Measurements from ENCODE around the gene EXTL1.

Gene EXTL1

DNA sequence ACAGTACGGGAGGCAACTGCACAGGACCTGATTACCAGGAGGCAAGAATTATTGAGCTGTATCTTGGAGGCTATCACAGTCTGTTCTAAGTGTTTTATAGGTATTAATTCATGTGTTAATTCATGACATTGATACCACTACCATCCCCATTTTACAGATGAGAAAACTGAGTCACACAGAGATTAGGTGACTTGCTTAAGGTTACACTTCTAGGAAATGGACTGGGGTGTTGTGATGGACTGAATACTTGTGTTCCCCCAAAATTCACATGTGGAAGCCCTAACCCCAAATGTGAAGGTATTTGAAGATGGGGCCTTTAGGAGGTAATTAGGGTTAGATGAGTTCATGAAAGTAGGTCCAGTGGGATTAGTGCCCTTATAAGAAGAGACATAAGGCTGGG is 55.9 kb downstream of the EXTL1 start:
- Histone ChIP-seq H3F3A (ENCODE audit: insufficient read depth, low read length) (no peaks in the 10 kb centered on the region), H4K20me1 (ENCODE audit: insufficient read depth, low read length) (no peaks in the 10 kb centered on the region), H3K4me1 (ENCODE audit: insufficient read depth, low read length, severe bottlenecking) (no peaks in the 10 kb centered on the region), H3K27ac (ENCODE audit: low read depth, low read length, poor library complexity, severe bottlenecking) (no peak overlapping the region), H3K36me3 (ENCODE audit: insufficient read depth, low read length) (no peaks in the 10 kb centered on the region), H3K4me2 (ENCODE audit: low read length) (no peak overlapping the region), H3K9ac (ENCODE audit: low read length) (no peak overlapping the region), H2AFZ (ENCODE audit: low read length) (no peak overlapping the region), H3K4me3 (ENCODE audit: low read depth, low read length, poor library complexity, severe bottlenecking) (no peak overlapping the region), H3K9me3 (ENCODE audit: low read length) (no peaks in the 10 kb centered on the region), H3K27me3 (ENCODE audit: insufficient read depth, low read length) (peaks cover 9% of the 10 kb centered on the region; the same call in 1 of the 2 replicates), H3K79me2 (ENCODE audit: insufficient read depth, low read length) (no peaks in the 10 kb centered on the region), H3K9me2 (ENCODE audit: low read depth, low read length) (no peaks in the 10 kb centered on the region)
- no peak for TF ChIP-seq EZH2 (IDR thresholded peaks at IDR 0.05; ENCODE audit: borderline replicate concordance, low read length)

DNA sequence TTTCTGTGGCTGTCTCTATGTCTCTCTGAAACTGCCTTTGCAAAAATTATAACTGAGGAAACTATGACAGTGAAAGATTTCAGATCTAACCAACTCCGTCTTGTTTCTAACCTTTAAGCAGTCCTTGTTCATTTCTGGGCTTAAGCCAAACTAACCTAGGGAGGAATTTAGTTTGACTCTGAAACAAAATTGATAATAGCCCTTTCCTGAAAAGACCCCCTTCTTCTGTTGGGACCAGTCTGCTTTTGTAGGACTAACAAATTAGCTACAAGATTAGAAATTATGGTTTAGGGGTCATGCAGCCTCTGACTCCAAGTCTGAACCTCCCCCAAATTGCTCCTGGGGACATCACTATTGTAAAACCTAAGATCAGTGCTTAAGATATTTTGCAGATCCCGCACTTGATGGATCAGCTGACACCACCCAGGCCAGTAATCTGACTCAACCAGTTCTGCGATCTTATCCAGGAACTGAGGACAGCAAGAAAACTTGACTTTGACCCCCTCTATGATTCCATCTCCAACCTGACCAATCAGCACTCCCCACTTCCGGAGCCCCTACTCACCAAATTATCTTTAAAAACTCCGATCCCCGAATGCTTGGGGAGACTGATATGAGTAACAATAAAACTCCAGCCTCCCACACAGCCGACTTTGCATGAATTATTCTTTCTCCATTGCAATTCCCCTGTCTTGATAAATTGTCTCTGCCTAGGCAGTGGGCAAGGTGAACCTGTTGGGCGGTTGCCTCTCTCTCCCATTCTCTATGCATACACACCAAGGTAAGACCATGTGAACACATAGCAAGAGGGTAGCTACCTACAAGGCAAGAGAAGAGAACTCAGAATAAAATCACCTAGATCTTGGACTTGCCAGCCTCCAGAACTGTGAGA is 57.0 kb downstream of the EXTL1 start:
- H3K9ac ChIP-seq (ENCODE audit: low read length): no peak overlapping the region
- no peaks in the 10 kb centered on the region for H3K36me3 ChIP-seq (ENCODE audit: insufficient read depth, low read length)
- no peaks in the 10 kb centered on the region for H3K9me3 ChIP-seq (ENCODE audit: low read length)
- no peak overlapping the region for H2AFZ ChIP-seq (ENCODE audit: low read length)
- H3K79me2 ChIP-seq (ENCODE audit: insufficient read depth, low read length): no peaks in the 10 kb centered on the region
- H3K4me1 ChIP-seq (ENCODE audit: insufficient read depth, low read length, severe bottlenecking): no peaks in the 10 kb centered on the region
- TF ChIP-seq EZH2 (IDR thresholded peaks at IDR 0.05; ENCODE audit: borderline replicate concordance, low read length) (no peak), CTCF (IDR thresholded peaks at IDR 0.05; ENCODE audit: low read length) (no peak)
- no peak overlapping the region for H3K27ac ChIP-seq (ENCODE audit: low read depth, low read length, poor library complexity, severe bottlenecking)
- no peaks in the 10 kb centered on the region for H3K9me2 ChIP-seq (ENCODE audit: low read depth, low read length)
- H3K4me2 ChIP-seq (ENCODE audit: low read length): no peak overlapping the region
- H3K27me3 ChIP-seq (ENCODE audit: insufficient read depth, low read length): peaks cover 9% of the 10 kb centered on the region; the same call in 1 of the 2 replicates
- no peaks in the 10 kb centered on the region for H3F3A ChIP-seq (ENCODE audit: insufficient read depth, low read length)
- no peaks in the 10 kb centered on the region for H4K20me1 ChIP-seq (ENCODE audit: insufficient read depth, low read length)
- H3K4me3 ChIP-seq (ENCODE audit: low read depth, low read length, poor library complexity, severe bottlenecking): no peak overlapping the region

GRCh38 chr1:26079178-26079563 is 57.6 kb downstream of the EXTL1 start:
- Histone ChIP-seq H3K4me1 (ENCODE audit: insufficient read depth, low read length, severe bottlenecking) (no peaks in the 10 kb centered on the region), H3K79me2 (ENCODE audit: insufficient read depth, low read length) (no peaks in the 10 kb centered on the region), H3K36me3 (ENCODE audit: insufficient read depth, low read length) (no peaks in the 10 kb centered on the region), H2AFZ (ENCODE audit: low read length) (no peak overlapping the region), H3K27ac (ENCODE audit: low read depth, low read length, poor library complexity, severe bottlenecking) (no peak overlapping the region), H3K27me3 (ENCODE audit: insufficient read depth, low read length) (peaks cover 8% of the 10 kb centered on the region; the same call in 1 of the 2 replicates), H3K4me2 (ENCODE audit: low read length) (no peak overlapping the region), H4K20me1 (ENCODE audit: insufficient read depth, low read length) (no peaks in the 10 kb centered on the region), H3F3A (ENCODE audit: insufficient read depth, low read length) (no peaks in the 10 kb centered on the region), H3K4me3 (ENCODE audit: low read depth, low read length, poor library complexity, severe bottlenecking) (no peak overlapping the region), H3K9me2 (ENCODE audit: low read depth, low read length) (no peaks in the 10 kb centered on the region), H3K9me3 (ENCODE audit: low read length) (no peaks in the 10 kb centered on the region), H3K9ac (ENCODE audit: low read length) (no peak overlapping the region)
- TF ChIP-seq CTCF (IDR thresholded peaks at IDR 0.05; ENCODE audit: low read length): no peak
